Heart right ventricle (tissue), 16 donors: ENCODE data around the gene MAPK10. TPM values are rescaled to one million over a fixed set of nuclear protein-coding genes. Genes with fewer than 3 reads are reported as not detected.

Source experiments
- ATAC-seq, 8 donors: fragments of 200-7000 bp; cut with Tn5 transposase; one replicate each; pipeline ENCODE4 v1.9.1; 2020; ENCODE audit warnings: mild to moderate bottlenecking in 8 of 8, moderate library complexity in 8 of 8, moderate number of reproducible peaks in 1 of 8
- DNase-seq, 2 donors: peaks; one replicate each; pipeline ENCODE4 v3.0.0-alpha.2; 2020
- H3K27ac ChIP-seq, 10 donors: fragments of 200-600 bp; sonication (generic) in 2 of 10; one replicate each; pipeline versions ENCODE4 v1.5.0 to v1.8.0; 2020 to 2022; ENCODE audit warnings: mild to moderate bottlenecking in 3 of 10
- H3K27me3 ChIP-seq, 7 donors: fragments of 200-600 bp; one replicate each; pipeline ENCODE4 v1.8.0; 2021 to 2022; ENCODE audit warnings: mild to moderate bottlenecking in 2 of 7
- H3K36me3 ChIP-seq, 9 donors: fragments of 200-600 bp; sonication (generic) in 1 of 9; one replicate each; pipeline versions ENCODE4 v1.5.0 to v1.8.0; 2020 to 2022; ENCODE audit warnings: mild to moderate bottlenecking in 2 of 9
- H3K4me1 ChIP-seq, 9 donors: fragments of 200-600 bp; sonication (generic) in 1 of 9; one replicate each; pipeline versions ENCODE4 v1.5.0 to v1.8.0; 2020 to 2022; ENCODE audit warnings: mild to moderate bottlenecking in 4 of 9
- H3K4me3 ChIP-seq, 10 donors: fragments of 200-600 bp; sonication (generic) in 2 of 10; one replicate each; pipeline versions ENCODE4 v1.5.0 to v1.8.0; 2020 to 2022; ENCODE audit warnings: mild to moderate bottlenecking in 7 of 10, moderate library complexity in 2 of 10
- H3K9me3 ChIP-seq, 11 donors: fragments of 200-600 bp in 10 of 11; sonication (generic) in 2 of 11; one replicate each; pipeline versions ENCODE4 v1.5.0 to v1.8.0; 2013 to 2022; ENCODE audit warnings: mild to moderate bottlenecking in 2 of 11, control low read depth in 1 of 11, moderate library complexity in 1 of 11
- CTCF ChIP-seq, 9 donors: fragments of 200-600 bp; sonication (generic) in 2 of 9; IDR thresholded peaks; one replicate each; pipeline versions ENCODE4 v1.5.0 to v1.8.0; 2021 to 2022; ENCODE audit warnings: antibody characterized with exemption in 9 of 9, mild to moderate bottlenecking in 5 of 9, moderate library complexity in 1 of 9
- WGBS, 2 donors: extraction: QIAGEN DNeasy Blood & Tissue Kit; methylation state at CpG; one replicate each; pipeline ENCODE4 v1.1.7; 2013; ENCODE audit warnings: inconsistent platforms in 1 of 2; 5-methylcytosine and 5-hydroxymethylcytosine counted together
- intact Hi-C, 10 donors: fragments of 100-400 bp; cut with DNase I; formaldehyde crosslinking; loops; one replicate each; pipeline versions ENCODE4 v1.11.1 to v1.14.2; 2022
- polyA plus RNA-seq, 2 donors: library from polyadenylated mRNA; stranded (reverse); fragments of 200-250 nt; gene quantifications; one replicate each; pipeline ENCODE4 v1.2.3, GENCODE V29; 2013
- total RNA-seq, 10 donors: library from RNA; stranded (reverse); fragmentation: NEBNext Ultra II Directional in 3 of 10; extraction: Animal tissue kit (Norgen Biotek cat#: 25700) in 3 of 10; gene quantifications; one replicate each; pipeline versions ENCODE4 v1.2.1 to v1.2.4, GENCODE V29; 2021 to 2023
- donor health status: Arrhythmogenic right ventricular cardiomyopathy.
- donor health status: ischemic (EF 13 %, LVEDD 7.1; RV severe dilation, severe dysfunction).
- donor health status: healthy with polysubstance abuse.
- donor health status: DM: no; HTN: yes; CAD: no.
- donor health status: DM: no; HTN: no; CAD: no.
- donor health status: ischemic (EF 25% LVEDD 6.9; RV normal size, moderate dysfunction).
- donor health status: ischemic (EF 25% LVEDD 5.7; RV mildly dilated, moderate dysfunction).
- donor health status: healthy.
- donor health status: DM: yes; HTN: yes; CAD: no.
- donor health status: Ischemic cardiomyopathy.
- donor health status: ischemic (EF 35%, LVEDD 5.7; RV mildly dilated, moderate dysfunction).
- donor health status: nonischemic (EF 11% LVEDD 7.7; RV severe dilation, severe dysfunction).
- donor health status: DM: yes; HTN: yes; CAD: no.
- donor health status: PGD.
- donor health status: ischemic (EF 29% LVEDD 5.4; RV normal size, mild dysfunction).
- donor health status: nonischemic (EF 23%, LVEDD 6.1; RV moderate dilation, normal function).

Gene MAPK10
- total and polyA plus RNA-seq, 12 donors, result 0.94 to 5.9 (median 2.6) TPM

- Histone ChIP-seq H3K27me3 (no peaks in the 10 kb centered on the region), H3K9me3 (no peaks in the 10 kb centered on the region), H3K36me3 (no peaks in the 10 kb centered on the region), H3K27ac (no peak overlapping the region), H3K4me1 (no peaks in the 10 kb centered on the region), H3K4me3 (no peak overlapping the region)
- no peak for DNase-seq
- no peak for ATAC-seq
- 85 to 86% methylated on average over 3 of the region's 3 CpGs for WGBS, 2 donors
- no peak for TF ChIP-seq CTCF (IDR thresholded peaks at IDR 0.05)
- intact Hi-C loops, result no loop called here
Observed at GRCh38 chr4:86099348-86099747, 260.5 kb downstream of the MAPK10 start.

GRCh38 chr4:86098691-86099090, 261.2 kb downstream of the MAPK10 start:
- H3K4me1 ChIP-seq, result no peaks in the 10 kb centered on the region
- intact Hi-C loops, result no loop called here
- no peaks in the 10 kb centered on the region for H3K36me3 ChIP-seq
- H3K9me3 ChIP-seq, result no peaks in the 10 kb centered on the region
- 68 to 89% methylated on average over 3 of the region's 3 CpGs for WGBS, 2 donors
- no peak overlapping the region for H3K4me3 ChIP-seq
- H3K27me3 ChIP-seq, result no peaks in the 10 kb centered on the region
- DNase-seq (no peak), ATAC-seq (no peak)
- H3K27ac ChIP-seq, result no peak overlapping the region
- TF ChIP-seq CTCF (IDR thresholded peaks at IDR 0.05), result no peak

- Histone ChIP-seq H3K27me3 (no peaks in the 10 kb centered on the region), H3K4me1 (no peaks in the 10 kb centered on the region), H3K4me3 (no peak overlapping the region), H3K9me3 (no peaks in the 10 kb centered on the region), H3K27ac (no peak overlapping the region), H3K36me3 (no peaks in the 10 kb centered on the region)
- ATAC-seq, result no peak
- no peak for DNase-seq
- intact Hi-C loops, result no loop called here
- 95 to 97% methylated on average over 2 of the region's 2 CpGs for WGBS, 2 donors
- TF ChIP-seq CTCF (IDR thresholded peaks at IDR 0.05), result no peak
Observed at GRCh38 chr4:86096373-86096772, 263.5 kb downstream of the MAPK10 start.

GRCh38 chr4:86092684-86093083, 267.2 kb downstream of the MAPK10 start:
- no peak for ATAC-seq
- Histone ChIP-seq H3K9me3 (no peaks in the 10 kb centered on the region), H3K27ac (no peak overlapping the region), H3K36me3 (no peaks in the 10 kb centered on the region), H3K27me3 (no peaks in the 10 kb centered on the region), H3K4me3 (no peak overlapping the region), H3K4me1 (no peaks in the 10 kb centered on the region)
- TF ChIP-seq CTCF (IDR thresholded peaks at IDR 0.05), result no peak
- intact Hi-C loops, result no loop called here
- no peak for DNase-seq

- H3K4me3 ChIP-seq, result no peak overlapping the region
- DNase-seq, result no peak
- no peak for ATAC-seq
- TF ChIP-seq CTCF (IDR thresholded peaks at IDR 0.05), result no peak
- no peaks in the 10 kb centered on the region for H3K36me3 ChIP-seq
- no peak overlapping the region for H3K27ac ChIP-seq
- no peaks in the 10 kb centered on the region for H3K9me3 ChIP-seq
- H3K4me1 ChIP-seq, result no peaks in the 10 kb centered on the region
- intact Hi-C loops, result no loop called here
- no peaks in the 10 kb centered on the region for H3K27me3 ChIP-seq
Observed at GRCh38 chr4:86091201-86091600, 268.7 kb downstream of the MAPK10 start.
